GM18519 (cell line): ENCODE measurements around the gene STUB1.

Experiments used
- ATAC-seq: cut with Tn5 transposase; IDR thresholded peaks from one replicate; pipeline ENCODE4 v1.9.1; 2021; ENCODE audit warnings: mild to moderate bottlenecking, moderate library complexity; ENCODE audit not compliant: unreplicated experiment, low FRiP score

Gene STUB1

DNA sequence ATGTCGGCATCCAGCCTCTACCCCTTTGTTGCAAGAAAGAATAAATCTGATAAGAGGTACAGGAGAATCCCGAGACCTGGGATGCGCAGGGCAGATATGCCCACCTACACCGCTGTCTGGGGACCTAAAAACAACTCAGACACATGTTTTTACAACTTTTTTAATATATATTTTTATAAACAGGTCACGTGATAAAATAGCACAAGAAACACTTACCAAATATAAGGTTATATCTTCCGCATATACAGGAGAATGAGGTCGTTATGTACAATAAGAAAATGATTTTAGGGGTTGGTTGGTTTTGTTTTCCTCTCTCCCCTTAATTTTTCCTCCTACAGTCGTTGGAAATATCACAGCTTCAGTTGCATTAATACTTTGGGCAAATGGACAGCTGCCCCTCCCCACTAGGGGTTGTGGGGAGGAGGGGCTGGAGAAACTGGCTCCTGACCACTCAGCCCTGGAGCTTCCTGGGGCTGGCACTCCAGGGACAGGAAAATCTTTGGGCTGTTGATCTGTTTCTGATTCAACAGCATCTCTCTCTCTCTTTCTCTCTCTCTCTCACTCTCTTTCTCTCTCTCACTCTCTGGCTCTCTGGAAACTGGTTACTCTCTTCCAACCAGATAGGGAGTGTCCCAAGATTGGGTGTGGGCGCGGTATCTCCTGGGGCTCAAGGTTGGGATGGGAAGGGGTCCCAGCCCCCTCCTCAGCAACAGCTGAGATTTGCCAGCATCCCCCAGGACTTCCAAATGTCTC is 12.3 kb downstream of the STUB1 start:
- ATAC-seq, result no peak

GRCh38 chr16:693364-693763 is 13.2 kb downstream of the STUB1 start:
- ATAC-seq, result no peak

GRCh38 chr16:693766-694165 is 13.6 kb downstream of the STUB1 start:
- no peak for ATAC-seq

DNA sequence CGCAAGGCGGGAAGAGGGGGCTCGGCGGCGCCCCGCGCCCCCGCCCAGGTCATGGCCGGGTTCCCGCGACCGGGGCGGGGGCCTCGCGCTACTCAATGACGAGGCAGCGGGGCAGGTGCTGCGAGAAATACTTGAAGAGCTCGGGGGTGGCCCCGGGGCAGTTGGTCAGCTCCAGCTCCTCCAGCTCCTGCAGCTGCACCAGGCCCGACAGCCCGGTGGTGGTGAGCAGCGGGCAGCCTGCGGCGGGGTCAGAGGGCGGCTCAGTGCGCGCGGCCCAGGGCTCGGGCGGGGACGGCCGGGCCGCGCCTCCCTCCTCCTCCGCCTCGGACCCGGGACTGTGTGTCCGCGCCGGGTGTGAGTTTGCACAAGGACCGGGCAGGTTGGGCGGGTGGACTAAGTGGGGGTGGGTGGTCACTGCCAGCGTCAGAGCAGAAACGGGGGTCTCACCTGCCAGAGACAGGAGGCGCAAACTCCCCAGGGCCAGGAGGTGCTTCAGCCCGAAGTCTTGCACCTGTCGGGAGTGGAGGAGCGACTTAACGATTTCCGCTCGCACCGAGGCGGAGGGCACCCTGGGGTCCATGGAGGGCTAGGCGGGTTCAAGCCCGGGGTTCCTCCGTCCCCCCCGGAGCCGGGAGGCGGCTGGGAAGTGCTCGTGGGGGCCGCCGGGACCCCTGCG is 14.1 kb downstream of the STUB1 start:
- ATAC-seq, result no peak

- ATAC-seq, result no peak
These were observed 14.7 kb downstream of the STUB1 start for GRCh38 chr16:694863-695354.

GRCh38 chr16:695355-696089 is 15.3 kb downstream of the STUB1 start:
- no peak for ATAC-seq

GRCh38 chr16:698911-699671 is 18.9 kb downstream of the STUB1 start:
- no peak for ATAC-seq

- ATAC-seq, result no peak
These were observed 20.7 kb downstream of the STUB1 start for GRCh38 chr16:700684-701584.

- ATAC-seq, result no peak
These were observed 22.1 kb downstream of the STUB1 start for GRCh38 chr16:702341-702740.

- no peak for ATAC-seq
These were observed 23.2 kb downstream of the STUB1 start for GRCh38 chr16:703406-703805.

DNA sequence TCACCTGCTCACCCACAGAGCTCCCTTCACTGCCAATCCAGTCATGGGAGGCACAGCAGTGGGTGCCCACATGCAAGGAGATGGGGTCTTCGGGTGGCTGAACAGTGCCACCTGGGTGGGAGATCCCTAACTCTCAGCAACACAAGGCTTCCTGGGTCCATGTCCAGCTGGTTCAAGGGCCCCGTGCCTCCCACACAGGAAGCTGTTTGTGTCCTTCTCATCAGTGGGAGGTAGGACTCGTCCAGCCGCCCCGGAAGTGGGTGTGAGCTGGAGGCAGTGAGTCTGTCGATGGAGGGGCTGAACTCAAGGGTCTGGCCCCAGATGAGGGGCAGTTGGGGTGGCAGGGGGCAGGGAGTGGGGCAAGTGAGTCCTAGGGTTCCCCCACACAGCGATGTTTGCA is 23.8 kb downstream of the STUB1 start:
- ATAC-seq, result no peak

DNA sequence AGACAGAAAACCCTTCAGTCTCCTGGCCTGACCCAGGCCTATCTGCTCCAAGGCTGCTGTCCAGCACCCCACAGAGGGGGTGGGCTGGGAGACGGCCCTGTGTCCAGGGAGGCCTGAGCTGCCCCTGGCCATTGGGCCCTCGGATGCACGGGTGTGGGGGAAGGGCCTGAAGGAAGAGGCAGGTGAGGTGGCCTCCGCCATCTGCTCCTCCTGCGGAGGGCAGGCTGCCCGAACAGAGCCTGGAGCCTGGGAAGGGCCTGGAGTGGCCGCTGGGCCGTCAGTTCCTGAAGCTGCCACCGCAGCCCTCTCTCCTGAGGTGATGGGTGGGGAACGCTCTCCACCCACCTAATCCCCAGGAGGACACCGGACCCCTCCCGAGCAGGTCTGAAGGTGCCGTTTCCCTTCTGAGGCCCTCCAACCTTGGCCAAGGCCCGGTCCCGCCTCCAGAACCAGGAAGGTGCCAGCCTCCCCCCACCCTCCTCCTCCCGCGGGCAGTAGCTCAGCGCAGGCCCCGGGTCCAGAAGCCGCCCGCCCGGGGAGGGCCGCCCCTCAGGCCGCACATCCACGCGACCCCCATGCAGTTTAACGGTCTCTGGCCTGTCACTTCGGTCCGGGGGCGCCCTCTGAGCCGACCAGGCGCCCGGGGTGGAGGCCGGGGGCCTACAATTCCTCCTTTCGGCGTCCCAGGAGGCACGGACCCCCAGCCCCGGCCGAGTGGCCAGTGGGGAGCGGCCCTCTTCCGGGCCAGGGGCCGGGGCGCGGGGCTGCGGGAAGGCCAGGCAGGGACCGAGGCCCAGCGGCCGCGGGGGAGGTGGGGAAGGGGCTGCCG is 24.6 kb downstream of the STUB1 start:
- no peak for ATAC-seq

- ATAC-seq, result no peak
These were observed 25.4 kb downstream of the STUB1 start, which contains the start of gene FBXL16 for GRCh38 chr16:705431-706188. FBXL16 (minus strand) TSS chr16:705801; CDS start chr16:697405, 8,396 bp downstream.

DNA sequence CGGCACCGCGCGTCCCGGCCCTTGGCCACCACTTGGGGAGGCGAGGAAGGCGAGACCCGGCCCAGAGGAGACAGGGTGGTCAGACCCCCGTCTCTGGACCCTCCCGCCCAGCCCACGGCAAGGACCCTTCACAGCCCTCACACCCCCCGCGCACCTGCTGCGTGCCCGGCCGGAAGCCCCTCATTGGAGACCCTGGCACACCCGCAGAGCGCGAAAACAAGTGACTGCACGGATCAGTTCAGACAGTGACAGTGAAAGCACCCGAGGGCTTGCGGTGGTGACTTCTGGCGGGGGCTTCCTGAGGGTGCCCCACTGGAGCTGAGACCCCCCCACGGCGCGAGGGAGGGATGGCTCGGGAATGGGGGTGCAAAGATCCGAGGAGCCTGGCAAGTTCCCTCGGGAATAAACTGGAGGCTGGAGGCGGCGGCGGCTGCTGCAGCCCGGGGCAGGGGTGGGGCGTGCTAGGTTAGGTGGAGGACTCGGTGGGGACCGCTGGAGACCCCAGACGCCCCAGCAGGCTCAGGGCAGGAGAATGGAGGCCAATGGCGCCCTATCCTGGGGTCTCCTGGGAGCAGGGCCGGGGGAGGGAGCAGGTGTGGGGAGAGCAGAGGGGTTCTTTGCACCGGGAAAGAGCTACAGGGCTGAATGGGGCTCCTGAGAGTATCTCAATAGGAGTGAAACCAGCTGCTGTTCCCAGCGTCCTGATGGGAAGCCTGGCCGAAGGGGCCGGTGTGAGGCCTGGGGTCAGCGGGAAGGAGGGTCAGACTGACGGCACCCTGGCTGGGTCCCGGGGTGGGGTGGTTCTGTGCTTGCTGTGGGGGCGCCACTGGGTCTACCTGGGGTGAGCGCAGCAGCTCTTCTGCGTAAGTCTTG is 26.2 kb downstream of the STUB1 start:
- ATAC-seq, result no peak

GRCh38 chr16:707062-707538 is 26.9 kb downstream of the STUB1 start:
- no peak for ATAC-seq

GRCh38 chr16:708019-708418 is 27.8 kb downstream of the STUB1 start:
- ATAC-seq, result no peak

- no peak for ATAC-seq
These were observed 28.7 kb downstream of the STUB1 start for GRCh38 chr16:708959-709358.
